Measurements from ENCODE around the gene ZCCHC18. TPM values are rescaled to one million over a fixed set of nuclear protein-coding genes. Genes with fewer than 3 reads are reported as not detected.

ZCCHC18 gene
- total RNA-seq (2012; rRNA removed): 0.36 and 0.83 TPM in 2 replicates
- 1.1 and 1.5 TPM in 2 replicates for polyA plus RNA-seq (2012; rRNA removed)
- polyA plus RNA-seq (2012; cell fraction: cytosol; rRNA removed): 0.53 and 0.99 TPM in 2 replicates
- 1.5 and 6.3 TPM in 2 replicates for polyA plus RNA-seq (2012; cell fraction: nucleus; rRNA removed; ENCODE audit: low replicate concordance)
- percentile 29 among the genes with signal in this experiment for Bru-seq, nascent RNA
- BruChase-seq, experiment 1, labeled RNA remaining after a 6-hour chase: percentile 34 among the genes with signal in this experiment
- BruChase-seq, experiment 2, labeled RNA remaining after a 2-hour chase: percentile 36 among the genes with signal in this experiment
- long read RNA-seq, partial matches to known transcripts: 0 of 1 reads
- long read RNA-seq, other reads (novel, unspliced or antisense): 1 of 1 reads

- Histone ChIP-seq H2AK5ac (ENCODE audit: low read depth, low read length) (no peak within 1 kb of the TSS), H3K14ac (replicated peaks; ENCODE audit: low read depth, low read length) (no peak within 1 kb of the TSS), H3K4me1 (ENCODE audit: control insufficient read depth, insufficient read depth, low read length) (no peaks in the 10 kb centered on the region), H2BK15ac (ENCODE audit: low read depth, low read length) (no peak within 1 kb of the TSS), H3K9ac (ENCODE audit: low read depth, low read length) (peak within 1 kb of the TSS; percentile 69), H4K91ac (ENCODE audit: insufficient read depth, low read depth, low read length) (no peak within 1 kb of the TSS), H2AFZ (replicated peaks; ENCODE audit: low read length, poor library complexity) (peak within 1 kb of the TSS; percentile 91), H3K56ac (ENCODE audit: extremely low read depth, insufficient read depth, low read length) (no peak within 1 kb of the TSS), H3K79me1 (ENCODE audit: low read depth in 1 of 2, low read length in 2 of 2) (no peaks in the 10 kb centered on the region), H2BK20ac (ENCODE audit: low read depth, low read length) (no peak within 1 kb of the TSS), H3K4me2 (ENCODE audit: low read depth, low read length) (peak within 1 kb of the TSS; percentile 87), H3K4me3 (ENCODE audit: insufficient read depth, low read depth, low read length) (peak within 1 kb of the TSS; percentile 96), H3K36me3 (ENCODE audit: control insufficient read depth, insufficient read depth, low read length) (no peaks in the 10 kb centered on the region), H3K4ac (ENCODE audit: low read depth, low read length) (no peak within 1 kb of the TSS; the same call in 1 of the 2 replicates), H4K20me1 (ENCODE audit: insufficient read depth, low read length) (no peaks in the 10 kb centered on the region), H3K27me3 (ENCODE audit: control insufficient read depth, insufficient read depth, low read length) (peaks cover 6% of the 10 kb centered on the region; the same call in 1 of the 2 replicates), H3K27ac (ENCODE audit: insufficient read depth, low read length) (peak within 1 kb of the TSS; percentile 35; the same call in 1 of the 2 replicates), H4K5ac (ENCODE audit: low read depth, low read length) (peak within 1 kb of the TSS; percentile 60), H4K8ac (ENCODE audit: low read depth in 2 of 2, low read length in 2 of 2) (peak within 1 kb of the TSS; percentile 16 to 22; a peak in 2 of 4 replicates), H2AK9ac (replicated peaks; ENCODE audit: low read depth, low read length, poor library complexity) (peak within 1 kb of the TSS; percentile 71), H3K18ac (ENCODE audit: low read depth, low read length) (no peak within 1 kb of the TSS; the same call in 1 of the 2 replicates), H3K9me1 (ENCODE audit: insufficient read depth, low read length) (no peaks in the 10 kb centered on the region), H2BK120ac (ENCODE audit: low read depth, low read length) (peak within 1 kb of the TSS; percentile 30; the same call in 1 of the 2 replicates), H3K23ac (ENCODE audit: low read depth, low read length) (0 out of 2 replicates have a peak within 1 kb of the TSS, but pooled peaks have one; percentile 24), H3K9me3 (ENCODE audit: control insufficient read depth, insufficient read depth, low read length) (no peaks in the 10 kb centered on the region), H2BK5ac (ENCODE audit: low read depth, low read length, poor library complexity, severe bottlenecking) (peak within 1 kb of the TSS; percentile 32)
- intact Hi-C loops (cut with micrococcal nuclease): loop anchor here (1.0 to 5.0 kb wide), 3 partner anchors 14 to 425 kb away; partner anchors contain the start of gene MORF4L2
- peak; percentile 46; the same call in 1 of the 2 replicates for TF ChIP-seq MAZ (IDR thresholded peaks at IDR 0.05; ENCODE audit: borderline replicate concordance, low read depth, low read length)
- no peak for TF ChIP-seq MAFK (IDR thresholded peaks at IDR 0.05; ENCODE audit: low read depth, low read length)
- TF ChIP-seq, protein P1, sequence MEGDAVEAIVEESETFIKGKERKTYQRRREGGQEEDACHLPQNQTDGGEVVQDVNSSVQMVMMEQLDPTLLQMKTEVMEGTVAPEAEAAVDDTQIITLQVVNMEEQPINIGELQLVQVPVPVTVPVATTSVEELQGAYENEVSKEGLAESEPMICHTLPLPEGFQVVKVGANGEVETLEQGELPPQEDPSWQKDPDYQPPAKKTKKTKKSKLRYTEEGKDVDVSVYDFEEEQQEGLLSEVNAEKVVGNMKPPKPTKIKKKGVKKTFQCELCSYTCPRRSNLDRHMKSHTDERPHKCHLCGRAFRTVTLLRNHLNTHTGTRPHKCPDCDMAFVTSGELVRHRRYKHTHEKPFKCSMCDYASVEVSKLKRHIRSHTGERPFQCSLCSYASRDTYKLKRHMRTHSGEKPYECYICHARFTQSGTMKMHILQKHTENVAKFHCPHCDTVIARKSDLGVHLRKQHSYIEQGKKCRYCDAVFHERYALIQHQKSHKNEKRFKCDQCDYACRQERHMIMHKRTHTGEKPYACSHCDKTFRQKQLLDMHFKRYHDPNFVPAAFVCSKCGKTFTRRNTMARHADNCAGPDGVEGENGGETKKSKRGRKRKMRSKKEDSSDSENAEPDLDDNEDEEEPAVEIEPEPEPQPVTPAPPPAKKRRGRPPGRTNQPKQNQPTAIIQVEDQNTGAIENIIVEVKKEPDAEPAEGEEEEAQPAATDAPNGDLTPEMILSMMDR (conservative IDR thresholded peaks at IDR 0.05; ENCODE audit: low read depth, low read length): no peak
- no peak for TF ChIP-seq RAD21 (IDR thresholded peaks at IDR 0.05; ENCODE audit: low read length)
- no peak for TF ChIP-seq ELK1 (IDR thresholded peaks at IDR 0.05; ENCODE audit: borderline replicate concordance, low read depth, low read length)
- 0 out of 2 replicates have a peak, but pooled peaks have one; percentile 41 for TF ChIP-seq MXI1 (IDR thresholded peaks at IDR 0.05; ENCODE audit: borderline replicate concordance, low read depth, low read length)
- no peak for TF ChIP-seq SMC3 (IDR thresholded peaks at IDR 0.05; ENCODE audit: low read depth, low read length)
- peak; percentile 56 for TF ChIP-seq POLR2A (IDR thresholded peaks at IDR 0.05; ENCODE audit: low read depth, low read length)
- in situ Hi-C loops (cut with MboI; ENCODE audit: low sequenced_read_pairs): loop anchor here (25.0 kb wide), 1 partner anchor 275 kb away; the partner anchor contains the start of gene RAB9B
- BruUV-seq (replicated peaks): no TSS peak
- ATAC-seq (ENCODE audit: low read depth) (peak; percentile 92), DNase-seq (peak; percentile 57)
- dilution Hi-C loops (cut with HindIII; ENCODE audit: low sequenced_read_pairs, unreplicated experiment): no loop called here
- ChIA-PET CTCF (interaction anchor here (1.0 to 1.3 kb wide), 3 partner anchors 11 to 14 kb away, joined by 3 to 4 read pairs (median 3); no protein-coding TSS in a partner anchor), POLR2A (ENCODE audit: unreplicated experiment) (no interaction called here)
- 9% methylated on average over 13 of the region's 67 CpGs; no CpG with 5 or more reads in 1 of the 2 experiments for WGBS, 2 experiments (ENCODE audit: extremely low coverage in 2 of 2, insufficient read length in 1 of 2)
Measured at GRCh38 chrX:104112326-104112951, at the start of gene ZCCHC18. ZCCHC18 (plus strand) TSS chrX:104112523; CDS start chrX:104114112, 1,589 bp downstream.
